GM20000 (cell line): ENCODE results near the gene PHF19.

Experiments
- DNase-seq: peaks from one replicate; pipeline ENCODE4 v3.0.0; 2012; ENCODE audit warnings: low spot score
- CTCF ChIP-seq: IDR thresholded peaks from 2 replicates; pipeline ENCODE4 v1.5.1; 2012; ENCODE audit warnings: mild to moderate bottlenecking, control low read depth; ENCODE audit errors: extremely low read depth, missing control alignments

PHF19 gene

GRCh38 chr9:120854596-120855327, 22.2 kb downstream of the PHF19 start:
- no peak for DNase-seq
- TF ChIP-seq CTCF, result no peak

GRCh38 chr9:120853198-120853597, 23.8 kb downstream of the PHF19 start:
- TF ChIP-seq CTCF, result no peak
- no peak for DNase-seq

GRCh38 chr9:120852240-120853010, 24.6 kb downstream of the PHF19 start:
- no peak for DNase-seq
- no peak for TF ChIP-seq CTCF

- TF ChIP-seq CTCF, result no peak
Observed at GRCh38 chr9:120851449-120851848, 25.5 kb downstream of the PHF19 start.

GRCh38 chr9:120850315-120850714, 26.7 kb downstream of the PHF19 start:
- DNase-seq, result no peak
- no peak for TF ChIP-seq CTCF

More at GRCh38 chr9:120851449-120851848, 25.5 kb downstream of the PHF19 start:
- no peak for DNase-seq

- no peak for DNase-seq
- no peak for TF ChIP-seq CTCF
Observed at GRCh38 chr9:120846906-120847305, 30.1 kb downstream of the PHF19 start.

- no peak for TF ChIP-seq CTCF
Observed at GRCh38 chr9:120846251-120846889, 30.6 kb downstream of the PHF19 start.

More at GRCh38 chr9:120846251-120846889, 30.6 kb downstream of the PHF19 start:
- DNase-seq, result no peak
